Liver (tissue), 9 donors: ENCODE data around the gene RARA. TPM values are rescaled to one million over a fixed set of nuclear protein-coding genes. Genes with fewer than 3 reads are reported as not detected.

ENCODE experiments used
- DNase-seq: peaks from one replicate; pipeline ENCODE4 v3.0.0-alpha.2; 2017; ENCODE audit warnings: low spot score
- H3K27ac ChIP-seq, 2 donors: one replicate each; pipeline ENCODE4 v1.7.0; 2013; ENCODE audit warnings: inconsistent platforms in 2 of 2, low read length in 2 of 2, control low read depth in 1 of 2, low read depth in 1 of 2, mild to moderate bottlenecking in 1 of 2
- H3K27me3 ChIP-seq, 4 donors: one replicate each; pipeline versions ENCODE4 v1.6.1 to v1.7.0; 2013; ENCODE audit warnings: low read length in 3 of 4, inconsistent platforms in 1 of 4, mild to moderate bottlenecking in 1 of 4, moderate library complexity in 1 of 4; ENCODE audit not compliant: control insufficient read depth in 4 of 4, insufficient read depth in 4 of 4
- H3K36me3 ChIP-seq, 4 donors: one replicate each; pipeline versions ENCODE4 v1.6.1 to v1.7.0; 2013; ENCODE audit warnings: low read length in 3 of 4, mild to moderate bottlenecking in 3 of 4, low read depth in 1 of 4, moderate library complexity in 1 of 4; ENCODE audit not compliant: control insufficient read depth in 4 of 4, insufficient read depth in 3 of 4
- H3K4me1 ChIP-seq, 4 donors: one replicate each; pipeline versions ENCODE4 v1.6.1 to v1.7.0; 2013; ENCODE audit warnings: low read length in 3 of 4, mild to moderate bottlenecking in 3 of 4, moderate library complexity in 1 of 4; ENCODE audit not compliant: control insufficient read depth in 4 of 4, insufficient read depth in 4 of 4
- H3K4me3 ChIP-seq, 3 donors: one replicate each; pipeline versions ENCODE4 v1.6.1 to v1.7.0; 2013; ENCODE audit warnings: low read length in 3 of 3, control low read depth in 1 of 3, low read depth in 1 of 3, mild to moderate bottlenecking in 1 of 3
- H3K9ac ChIP-seq, 2 donors: one replicate each; pipeline ENCODE4 v1.7.0; 2013; ENCODE audit warnings: low read length in 2 of 2, mild to moderate bottlenecking in 2 of 2, moderate library complexity in 2 of 2, control low read depth in 1 of 2, low read depth in 1 of 2
- H3K9me3 ChIP-seq, 4 donors: one replicate each; pipeline versions ENCODE4 v1.6.1 to v1.7.0; 2013; ENCODE audit warnings: low read length in 3 of 4; ENCODE audit not compliant: control insufficient read depth in 4 of 4
- FOXA1 ChIP-seq: IDR thresholded peaks from 2 replicates; pipeline ENCODE4 v1.6.1; 2016; ENCODE audit warnings: antibody characterized with exemption
- FOXA2 ChIP-seq: IDR thresholded peaks from 2 replicates; pipeline ENCODE4 v1.6.1; 2016; ENCODE audit warnings: antibody characterized with exemption
- HNF4A ChIP-seq, 2 donors: conservative IDR thresholded peaks; 2 replicates each; pipeline ENCODE4 v1.6.1; 2016; ENCODE audit warnings: antibody characterized with exemption in 2 of 2, mild to moderate bottlenecking in 2 of 2
- HNF4G ChIP-seq: IDR thresholded peaks from 2 replicates; pipeline ENCODE4 v1.6.1; 2016; ENCODE audit warnings: antibody characterized with exemption
- NR2F2 ChIP-seq: IDR thresholded peaks from 2 replicates; pipeline ENCODE4 v1.6.1; 2016; ENCODE audit warnings: antibody characterized with exemption
- RAD21 ChIP-seq, 2 donors: IDR thresholded peaks; 2 replicates each; pipeline ENCODE4 v1.6.1; 2016; ENCODE audit warnings: antibody characterized with exemption in 2 of 2, mild to moderate bottlenecking in 2 of 2
- RXRA ChIP-seq, 2 donors: IDR thresholded peaks; 2 replicates each; pipeline ENCODE4 v1.6.1; 2017 to 2018; ENCODE audit warnings: antibody characterized with exemption in 2 of 2, mild to moderate bottlenecking in 1 of 2
- SP1 ChIP-seq: IDR thresholded peaks from 2 replicates; pipeline ENCODE4 v1.6.1; 2018; ENCODE audit warnings: antibody characterized with exemption, mild to moderate bottlenecking
- TAF1 ChIP-seq: conservative IDR thresholded peaks from 2 replicates; pipeline ENCODE4 v1.6.1; 2016; ENCODE audit warnings: antibody characterized with exemption, mild to moderate bottlenecking
- YY1 ChIP-seq: IDR thresholded peaks from 2 replicates; pipeline ENCODE4 v1.6.1; 2016; ENCODE audit warnings: antibody characterized with exemption, mild to moderate bottlenecking
- WGBS: extraction: QIAGEN DNeasy Blood & Tissue Kit; methylation state at CpG from one replicate; pipeline ENCODE4 v1.1.7; 2013; 5-methylcytosine and 5-hydroxymethylcytosine counted together
- polyA plus RNA-seq, 2 donors: library from polyadenylated mRNA; stranded (reverse) in 1 of 2; unstranded in 1 of 2; fragments of 200-250 nt in 1 of 2; fragments of >200 nt in 1 of 2; fragmentation: Nextera tagmentation in 1 of 2; extraction: Ambion mirVana in 1 of 2; gene quantifications; one replicate each; pipeline versions ENCODE4 v1.2.1 to v1.2.3, GENCODE V29; 2013 to 2015
- total RNA-seq, 2 donors: library from RNA; depleted of rRNA; stranded (reverse); fragments of >200 nt; gene quantifications; one replicate each; pipeline ENCODE4 v1.2.3, GENCODE V29; 2014
- TF ChIP-seq, protein P1 (sequence below): fragments of 150-350 bp; IDR thresholded peaks from 2 replicates; pipeline ENCODE4 v1.5.1; 2017; ENCODE audit warnings: improper control_type of control experiment, low read depth, low read length; ENCODE audit not compliant: missing input control
- TF ChIP-seq, protein P2 (sequence below): IDR thresholded peaks from 2 replicates; pipeline ENCODE4 v1.6.1; 2016; ENCODE audit warnings: antibody characterized with exemption
- TF ChIP-seq, protein P3 (sequence below): IDR thresholded peaks from 2 replicates; pipeline ENCODE4 v1.6.1; 2016; ENCODE audit warnings: antibody characterized with exemption
- TF ChIP-seq, protein P4 (sequence below): IDR thresholded peaks from 2 replicates; pipeline ENCODE4 v1.6.1; 2016; ENCODE audit warnings: antibody characterized with exemption, mild to moderate bottlenecking
- donor health status: healthy.
- donor health status: healthy.
- donor health status: healthy.
- donor health status: healthy.
- donor health status: healthy.

RARA gene
- total and polyA plus RNA-seq, 4 donors, result 6.6 to 26.2 (median 10.8) TPM

DNA sequence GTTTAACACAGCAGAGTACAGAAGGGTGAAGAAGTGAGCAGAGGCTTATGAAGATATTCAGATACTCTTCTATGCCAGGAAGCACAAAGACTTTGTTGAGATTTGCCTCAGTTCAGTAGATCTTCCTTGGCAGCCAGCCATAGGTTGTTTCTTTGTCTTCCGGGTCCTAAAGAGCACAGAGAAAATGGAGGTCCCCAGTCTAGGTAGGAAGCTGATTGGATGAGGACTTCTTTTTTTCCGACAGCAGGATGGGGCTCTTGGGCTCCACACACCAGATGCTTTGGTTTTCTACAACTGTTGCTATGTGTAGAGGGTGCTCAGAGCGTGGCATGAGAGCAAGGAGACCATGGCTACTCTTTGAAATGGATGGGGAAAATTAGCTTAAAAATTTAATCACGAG is 29.6 kb upstream of the RARA start:
- no peak overlapping the region for H3K9ac ChIP-seq
- H3K27ac ChIP-seq, result no peak overlapping the region
- no peak for TF ChIP-seq RAD21 (IDR thresholded peaks at IDR 0.05)
- TF ChIP-seq, protein P1, sequence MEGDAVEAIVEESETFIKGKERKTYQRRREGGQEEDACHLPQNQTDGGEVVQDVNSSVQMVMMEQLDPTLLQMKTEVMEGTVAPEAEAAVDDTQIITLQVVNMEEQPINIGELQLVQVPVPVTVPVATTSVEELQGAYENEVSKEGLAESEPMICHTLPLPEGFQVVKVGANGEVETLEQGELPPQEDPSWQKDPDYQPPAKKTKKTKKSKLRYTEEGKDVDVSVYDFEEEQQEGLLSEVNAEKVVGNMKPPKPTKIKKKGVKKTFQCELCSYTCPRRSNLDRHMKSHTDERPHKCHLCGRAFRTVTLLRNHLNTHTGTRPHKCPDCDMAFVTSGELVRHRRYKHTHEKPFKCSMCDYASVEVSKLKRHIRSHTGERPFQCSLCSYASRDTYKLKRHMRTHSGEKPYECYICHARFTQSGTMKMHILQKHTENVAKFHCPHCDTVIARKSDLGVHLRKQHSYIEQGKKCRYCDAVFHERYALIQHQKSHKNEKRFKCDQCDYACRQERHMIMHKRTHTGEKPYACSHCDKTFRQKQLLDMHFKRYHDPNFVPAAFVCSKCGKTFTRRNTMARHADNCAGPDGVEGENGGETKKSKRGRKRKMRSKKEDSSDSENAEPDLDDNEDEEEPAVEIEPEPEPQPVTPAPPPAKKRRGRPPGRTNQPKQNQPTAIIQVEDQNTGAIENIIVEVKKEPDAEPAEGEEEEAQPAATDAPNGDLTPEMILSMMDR, result no peak
- TF ChIP-seq, protein P2, sequence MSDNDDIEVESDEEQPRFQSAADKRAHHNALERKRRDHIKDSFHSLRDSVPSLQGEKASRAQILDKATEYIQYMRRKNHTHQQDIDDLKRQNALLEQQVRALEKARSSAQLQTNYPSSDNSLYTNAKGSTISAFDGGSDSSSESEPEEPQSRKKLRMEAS, result no peak
- no peak for TF ChIP-seq HNF4G
- no peak for TF ChIP-seq YY1
- TF ChIP-seq HNF4A (conservative IDR thresholded peaks at IDR 0.05), result no peak
- TF ChIP-seq FOXA2, result no peak
- TF ChIP-seq FOXA1, result no peak
- TF ChIP-seq RXRA (IDR thresholded peaks at IDR 0.05), result no peak
- TF ChIP-seq, protein P3, sequence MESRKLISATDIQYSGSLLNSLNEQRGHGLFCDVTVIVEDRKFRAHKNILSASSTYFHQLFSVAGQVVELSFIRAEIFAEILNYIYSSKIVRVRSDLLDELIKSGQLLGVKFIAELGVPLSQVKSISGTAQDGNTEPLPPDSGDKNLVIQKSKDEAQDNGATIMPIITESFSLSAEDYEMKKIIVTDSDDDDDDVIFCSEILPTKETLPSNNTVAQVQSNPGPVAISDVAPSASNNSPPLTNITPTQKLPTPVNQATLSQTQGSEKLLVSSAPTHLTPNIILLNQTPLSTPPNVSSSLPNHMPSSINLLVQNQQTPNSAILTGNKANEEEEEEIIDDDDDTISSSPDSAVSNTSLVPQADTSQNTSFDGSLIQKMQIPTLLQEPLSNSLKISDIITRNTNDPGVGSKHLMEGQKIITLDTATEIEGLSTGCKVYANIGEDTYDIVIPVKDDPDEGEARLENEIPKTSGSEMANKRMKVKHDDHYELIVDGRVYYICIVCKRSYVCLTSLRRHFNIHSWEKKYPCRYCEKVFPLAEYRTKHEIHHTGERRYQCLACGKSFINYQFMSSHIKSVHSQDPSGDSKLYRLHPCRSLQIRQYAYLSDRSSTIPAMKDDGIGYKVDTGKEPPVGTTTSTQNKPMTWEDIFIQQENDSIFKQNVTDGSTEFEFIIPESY, result no peak
- no peak for TF ChIP-seq SP1
- TF ChIP-seq, protein P4, sequence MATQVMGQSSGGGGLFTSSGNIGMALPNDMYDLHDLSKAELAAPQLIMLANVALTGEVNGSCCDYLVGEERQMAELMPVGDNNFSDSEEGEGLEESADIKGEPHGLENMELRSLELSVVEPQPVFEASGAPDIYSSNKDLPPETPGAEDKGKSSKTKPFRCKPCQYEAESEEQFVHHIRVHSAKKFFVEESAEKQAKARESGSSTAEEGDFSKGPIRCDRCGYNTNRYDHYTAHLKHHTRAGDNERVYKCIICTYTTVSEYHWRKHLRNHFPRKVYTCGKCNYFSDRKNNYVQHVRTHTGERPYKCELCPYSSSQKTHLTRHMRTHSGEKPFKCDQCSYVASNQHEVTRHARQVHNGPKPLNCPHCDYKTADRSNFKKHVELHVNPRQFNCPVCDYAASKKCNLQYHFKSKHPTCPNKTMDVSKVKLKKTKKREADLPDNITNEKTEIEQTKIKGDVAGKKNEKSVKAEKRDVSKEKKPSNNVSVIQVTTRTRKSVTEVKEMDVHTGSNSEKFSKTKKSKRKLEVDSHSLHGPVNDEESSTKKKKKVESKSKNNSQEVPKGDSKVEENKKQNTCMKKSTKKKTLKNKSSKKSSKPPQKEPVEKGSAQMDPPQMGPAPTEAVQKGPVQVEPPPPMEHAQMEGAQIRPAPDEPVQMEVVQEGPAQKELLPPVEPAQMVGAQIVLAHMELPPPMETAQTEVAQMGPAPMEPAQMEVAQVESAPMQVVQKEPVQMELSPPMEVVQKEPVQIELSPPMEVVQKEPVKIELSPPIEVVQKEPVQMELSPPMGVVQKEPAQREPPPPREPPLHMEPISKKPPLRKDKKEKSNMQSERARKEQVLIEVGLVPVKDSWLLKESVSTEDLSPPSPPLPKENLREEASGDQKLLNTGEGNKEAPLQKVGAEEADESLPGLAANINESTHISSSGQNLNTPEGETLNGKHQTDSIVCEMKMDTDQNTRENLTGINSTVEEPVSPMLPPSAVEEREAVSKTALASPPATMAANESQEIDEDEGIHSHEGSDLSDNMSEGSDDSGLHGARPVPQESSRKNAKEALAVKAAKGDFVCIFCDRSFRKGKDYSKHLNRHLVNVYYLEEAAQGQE, result no peak
- DNase-seq, result no peak
- 92% methylated on average over 4 of the region's 4 CpGs for WGBS
- H3K4me3 ChIP-seq, result no peak overlapping the region
- no peaks in the 10 kb centered on the region for H3K27me3 ChIP-seq
- H3K9me3 ChIP-seq, result no peaks in the 10 kb centered on the region
- peaks cover 18 to 58% (median 31%) of the 10 kb centered on the region in 4 donors for H3K36me3 ChIP-seq
- peaks cover 0 to 12% (median 8%) of the 10 kb centered on the region in 4 donors for H3K4me1 ChIP-seq

DNA sequence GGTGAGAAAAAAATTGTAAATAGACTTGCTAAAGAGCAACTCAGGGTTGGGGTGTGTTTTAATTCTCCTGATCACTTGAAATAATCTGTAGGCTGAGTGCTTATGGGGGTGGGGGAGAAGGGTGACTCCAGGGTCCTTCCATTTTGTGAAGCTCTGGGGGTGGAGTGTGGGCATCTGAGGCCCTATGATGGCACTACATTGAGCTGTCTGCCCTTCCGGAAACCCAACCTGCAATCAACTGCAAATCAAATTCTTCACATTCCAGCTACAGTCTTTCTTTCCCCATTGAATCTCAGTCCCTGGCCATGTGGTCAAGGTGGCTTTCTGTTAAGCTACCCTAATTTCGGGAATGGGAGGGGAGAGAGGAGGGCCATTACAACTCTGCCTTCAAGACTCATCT is 27.3 kb upstream of the RARA start:
- no peak for DNase-seq
- TF ChIP-seq, protein P2, result no peak
- TF ChIP-seq HNF4G (no peak), NR2F2 (no peak), TAF1 (no peak), RXRA (IDR thresholded peaks at IDR 0.05) (no peak), YY1 (no peak), RAD21 (IDR thresholded peaks at IDR 0.05) (no peak), FOXA1 (no peak)
- TF ChIP-seq, protein P4, result no peak
- TF ChIP-seq, protein P3, result no peak
- WGBS, result 94% methylated on average over 2 of the region's 2 CpGs
- H3K4me1 ChIP-seq, result peaks cover 0 to 14% (median 8%) of the 10 kb centered on the region in 4 donors
- H3K9me3 ChIP-seq, result no peaks in the 10 kb centered on the region
- no peaks in the 10 kb centered on the region for H3K27me3 ChIP-seq
- H3K4me3 ChIP-seq, result no peak overlapping the region
- no peak overlapping the region for H3K9ac ChIP-seq
- no peak overlapping the region for H3K27ac ChIP-seq
- peaks cover 13 to 46% (median 28%) of the 10 kb centered on the region in 4 donors for H3K36me3 ChIP-seq
